Tibial nerve (tissue), 4 donors: ENCODE results near the gene CCDC9. TPM values are rescaled to one million over a fixed set of nuclear protein-coding genes. Genes with fewer than 3 reads are reported as not detected.

Source experiments
- DNase-seq, 2 donors: peaks; one replicate each; pipeline ENCODE4 v3.0.0-alpha.2; 2019; ENCODE audit warnings: low spot score in 2 of 2
- H3K27ac ChIP-seq, 4 donors: fragments of 200-600 bp; sonication (generic) in 3 of 4; one replicate each; pipeline ENCODE4 v1.5.1; 2017 to 2019; ENCODE audit warnings: mild to moderate bottlenecking in 1 of 4
- H3K27me3 ChIP-seq, 2 donors: fragments of 200-600 bp; sonication (generic) in 1 of 2; one replicate each; pipeline versions ENCODE4 v1.5.1 to v1.6.0; 2017 to 2019
- H3K36me3 ChIP-seq, 3 donors: fragments of 200-600 bp; sonication (generic); one replicate each; pipeline ENCODE4 v1.5.1; 2018 to 2019
- H3K4me1 ChIP-seq, 4 donors: fragments of 200-600 bp; sonication (generic) in 3 of 4; one replicate each; pipeline ENCODE4 v1.5.1; 2017 to 2019
- H3K4me3 ChIP-seq, 4 donors: fragments of 200-600 bp; sonication (generic) in 3 of 4; one replicate each; pipeline ENCODE4 v1.5.1; 2017 to 2019; ENCODE audit warnings: mild to moderate bottlenecking in 1 of 4, moderate library complexity in 1 of 4
- H3K9me3 ChIP-seq, 4 donors: fragments of 200-600 bp; sonication (generic) in 3 of 4; one replicate each; pipeline ENCODE4 v1.5.1; 2017 to 2019
- CTCF ChIP-seq, 5 experiments: fragments of 200-600 bp in 3 of 5; fragments of 450-650 bp in 2 of 5; sonication (generic) in 3 of 5; IDR thresholded peaks; one replicate each; pipeline ENCODE4 v1.5.1; 2016 to 2019; ENCODE audit warnings: antibody characterized with exemption in 5 of 5, mild to moderate bottlenecking in 3 of 5, moderate library complexity in 2 of 5
- EP300 ChIP-seq, 2 donors: sonication (generic); formaldehyde crosslinking; IDR thresholded peaks; one replicate each; pipeline ENCODE4 v1.6.1; 2017; ENCODE audit warnings: antibody characterized with exemption in 2 of 2, mild to moderate bottlenecking in 1 of 2
- POLR2A ChIP-seq, 2 donors: fragments of 450-650 bp; IDR thresholded peaks; one replicate each; pipeline ENCODE4 v1.6.1; 2017; ENCODE audit warnings: antibody characterized with exemption in 2 of 2, mild to moderate bottlenecking in 2 of 2, moderate library complexity in 2 of 2
- WGBS, 2 donors: methylation state at CpG; one replicate each; pipeline ENCODE4 v1.1.5; 2018; 5-methylcytosine and 5-hydroxymethylcytosine counted together
- total RNA-seq, 4 donors: library from RNA; depleted of rRNA; stranded (reverse); fragments of >200 nt; gene quantifications; one replicate each; pipeline ENCODE4 v1.1.0, GENCODE V29; 2016

Gene CCDC9
- total RNA-seq, 4 donors from 2014 or later = 23.8 to 39.0 (median 32.7) TPM

GRCh38 chr19:47227352-47228167 lies 28.8 kb upstream of the CCDC9 start:
- Histone ChIP-seq H3K27me3 (no peaks in the 10 kb centered on the region), H3K9me3 (no peaks in the 10 kb centered on the region), H3K4me3 (peak overlapping the region; percentile 29 to 99 (median 67)), H3K27ac (peak overlapping the region; percentile 93 to 100 (median 98)), H3K36me3 (peaks cover 0 to 8% (median 0%) of the 10 kb centered on the region in 3 donors), H3K4me1 (peaks cover 0 to 62% (median 41%) of the 10 kb centered on the region in 4 donors)
- DNase-seq = peak; percentile 79 to 85
- TF ChIP-seq EP300 (IDR thresholded peaks at IDR 0.05) (peak in 1 of 2 donors; percentile 34), CTCF (IDR thresholded peaks at IDR 0.05) (no peak), POLR2A (IDR thresholded peaks at IDR 0.05) (peak; percentile 40 to 43)
- 0 to 2% methylated on average over 19 to 23 of the region's 27 CpGs for WGBS, 2 donors

GRCh38 chr19:47228168-47228936 lies 28.0 kb upstream of the CCDC9 start:
- 4 to 14% methylated on average over 12 to 16 of the region's 50 CpGs for WGBS, 2 donors
- H3K4me3 ChIP-seq = peak overlapping the region; percentile 29 to 99 (median 67)
- peaks cover 0 to 65% (median 41%) of the 10 kb centered on the region in 4 donors for H3K4me1 ChIP-seq
- no peaks in the 10 kb centered on the region for H3K27me3 ChIP-seq
- peak in 1 of 2 donors; percentile 41 for DNase-seq
- H3K36me3 ChIP-seq = peaks cover 0 to 6% (median 0%) of the 10 kb centered on the region in 3 donors
- TF ChIP-seq EP300 (IDR thresholded peaks at IDR 0.05) = no peak
- no peak for TF ChIP-seq POLR2A (IDR thresholded peaks at IDR 0.05)
- no peak for TF ChIP-seq CTCF (IDR thresholded peaks at IDR 0.05)
- no peaks in the 10 kb centered on the region for H3K9me3 ChIP-seq
- H3K27ac ChIP-seq = peak overlapping the region; percentile 93 to 100 (median 98)

GRCh38 chr19:47228937-47229675 lies 27.2 kb upstream of the CCDC9 start:
- H3K4me1 ChIP-seq = peaks cover 0 to 65% (median 41%) of the 10 kb centered on the region in 4 donors
- H3K4me3 ChIP-seq = peak overlapping the region; percentile 90 to 99 (median 96)
- 12 to 14% methylated on average over 3 to 10 of the region's 10 CpGs for WGBS, 2 donors
- H3K27me3 ChIP-seq = no peaks in the 10 kb centered on the region
- no peaks in the 10 kb centered on the region for H3K36me3 ChIP-seq
- TF ChIP-seq POLR2A (IDR thresholded peaks at IDR 0.05) (no peak), CTCF (IDR thresholded peaks at IDR 0.05) (no peak), EP300 (IDR thresholded peaks at IDR 0.05) (no peak)
- peak overlapping the region; percentile 93 to 100 (median 98) for H3K27ac ChIP-seq
- H3K9me3 ChIP-seq = no peaks in the 10 kb centered on the region
- DNase-seq = peak in 1 of 2 donors; percentile 34

GRCh38 chr19:47229676-47230053 lies 26.7 kb upstream of the CCDC9 start:
- Histone ChIP-seq H3K9me3 (no peaks in the 10 kb centered on the region), H3K4me3 (peak overlapping the region; percentile 90 to 99 (median 96)), H3K27ac (peak overlapping the region; percentile 93 to 100 (median 98)), H3K4me1 (peaks cover 0 to 65% (median 41%) of the 10 kb centered on the region in 4 donors), H3K36me3 (no peaks in the 10 kb centered on the region), H3K27me3 (no peaks in the 10 kb centered on the region)
- no peak for TF ChIP-seq EP300 (IDR thresholded peaks at IDR 0.05)
- no peak for TF ChIP-seq POLR2A (IDR thresholded peaks at IDR 0.05)
- TF ChIP-seq CTCF (IDR thresholded peaks at IDR 0.05) = no peak
- peak in 1 of 2 donors; percentile 34 for DNase-seq
- WGBS, 2 donors = 4 to 7% methylated on average over 9 of the region's 9 CpGs
